DMS153 treated with DMSO at 0.1 percent for 48 hours (cell line): ENCODE measurements around the gene IL17RC.
"Not testable (repeated sequence)": the region's sequence is repeated elsewhere in the genome, so short reads cannot be mapped to it uniquely, and the experiment has no call there.

ENCODE experiments used
- DNase-seq: peaks from one replicate; lab custom pipeline; 2025; ENCODE audit not compliant: unreplicated experiment; lab: John Stamatoyannopoulos, UW

Gene IL17RC, protein sequence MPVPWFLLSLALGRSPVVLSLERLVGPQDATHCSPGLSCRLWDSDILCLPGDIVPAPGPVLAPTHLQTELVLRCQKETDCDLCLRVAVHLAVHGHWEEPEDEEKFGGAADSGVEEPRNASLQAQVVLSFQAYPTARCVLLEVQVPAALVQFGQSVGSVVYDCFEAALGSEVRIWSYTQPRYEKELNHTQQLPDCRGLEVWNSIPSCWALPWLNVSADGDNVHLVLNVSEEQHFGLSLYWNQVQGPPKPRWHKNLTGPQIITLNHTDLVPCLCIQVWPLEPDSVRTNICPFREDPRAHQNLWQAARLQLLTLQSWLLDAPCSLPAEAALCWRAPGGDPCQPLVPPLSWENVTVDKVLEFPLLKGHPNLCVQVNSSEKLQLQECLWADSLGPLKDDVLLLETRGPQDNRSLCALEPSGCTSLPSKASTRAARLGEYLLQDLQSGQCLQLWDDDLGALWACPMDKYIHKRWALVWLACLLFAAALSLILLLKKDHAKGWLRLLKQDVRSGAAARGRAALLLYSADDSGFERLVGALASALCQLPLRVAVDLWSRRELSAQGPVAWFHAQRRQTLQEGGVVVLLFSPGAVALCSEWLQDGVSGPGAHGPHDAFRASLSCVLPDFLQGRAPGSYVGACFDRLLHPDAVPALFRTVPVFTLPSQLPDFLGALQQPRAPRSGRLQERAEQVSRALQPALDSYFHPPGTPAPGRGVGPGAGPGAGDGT

DNA sequence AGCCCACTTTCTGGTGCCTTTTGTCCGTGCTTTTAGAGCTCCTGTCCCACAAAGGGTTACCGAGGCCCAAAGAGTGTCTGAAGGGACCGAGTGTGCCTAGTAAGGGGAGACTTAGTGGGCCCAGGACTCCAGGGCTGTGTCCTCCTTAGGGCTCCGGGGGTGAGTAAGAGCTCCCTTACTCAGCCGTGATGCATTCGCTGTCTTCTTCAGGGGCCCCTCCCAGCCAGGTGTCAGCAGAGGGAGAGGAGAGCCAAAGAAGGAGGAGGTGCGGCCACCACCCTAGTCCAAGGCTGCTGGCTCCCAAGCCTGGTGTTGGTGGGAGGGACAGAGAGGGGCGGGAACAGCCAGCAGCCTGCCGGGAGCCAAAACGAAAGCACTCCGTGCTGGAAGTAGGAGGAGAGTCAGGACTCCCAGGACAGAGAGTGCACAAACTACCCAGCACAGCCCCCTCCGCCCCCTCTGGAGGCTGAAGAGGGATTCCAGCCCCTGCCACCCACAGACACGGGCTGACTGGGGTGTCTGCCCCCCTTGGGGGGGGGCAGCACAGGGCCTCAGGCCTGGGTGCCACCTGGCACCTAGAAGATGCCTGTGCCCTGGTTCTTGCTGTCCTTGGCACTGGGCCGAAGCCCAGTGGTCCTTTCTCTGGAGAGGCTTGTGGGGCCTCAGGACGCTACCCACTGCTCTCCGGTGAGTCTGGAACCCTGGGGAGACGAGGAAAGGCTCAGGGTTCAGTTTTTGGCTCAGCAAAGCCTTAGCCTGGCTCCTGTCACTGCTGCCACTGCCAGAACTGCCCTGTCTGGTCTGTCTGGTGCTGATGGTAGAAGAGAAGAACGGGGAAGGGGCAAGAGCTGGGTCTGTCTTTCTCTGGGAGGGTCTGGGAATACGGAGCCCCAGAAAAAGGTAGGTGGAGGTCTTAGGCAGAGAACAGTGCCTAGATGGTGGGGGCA is at the start of gene IL17RC:
Gene IL17RC, plus strand, starts transcription at position 365 of the 947 bp plus-strand sequence. Its CDS starts 218 bp downstream, at position 583.
- DNase-seq: peak; percentile 25

DNA sequence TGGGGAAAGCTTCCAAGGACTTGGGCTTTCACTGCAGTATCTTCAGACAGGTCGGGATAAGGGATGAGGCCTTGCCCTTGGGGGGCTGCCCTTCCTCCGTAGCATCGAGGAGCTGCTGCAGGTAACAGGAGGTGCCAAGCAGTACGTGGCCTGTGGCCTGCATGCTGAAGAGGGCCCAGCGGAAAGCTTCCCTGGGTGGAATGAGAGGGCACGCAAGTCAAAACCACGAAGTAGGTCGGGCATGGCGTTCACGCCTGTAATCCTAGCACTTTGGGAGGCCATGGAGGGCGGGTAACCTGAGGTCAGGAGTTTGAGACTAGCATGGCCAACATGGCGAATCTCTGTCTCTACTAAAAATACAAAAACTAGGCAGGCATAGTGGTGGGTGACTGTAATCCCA is 49.8 kb upstream of the IL17RC start:
- no peak for DNase-seq

DNA sequence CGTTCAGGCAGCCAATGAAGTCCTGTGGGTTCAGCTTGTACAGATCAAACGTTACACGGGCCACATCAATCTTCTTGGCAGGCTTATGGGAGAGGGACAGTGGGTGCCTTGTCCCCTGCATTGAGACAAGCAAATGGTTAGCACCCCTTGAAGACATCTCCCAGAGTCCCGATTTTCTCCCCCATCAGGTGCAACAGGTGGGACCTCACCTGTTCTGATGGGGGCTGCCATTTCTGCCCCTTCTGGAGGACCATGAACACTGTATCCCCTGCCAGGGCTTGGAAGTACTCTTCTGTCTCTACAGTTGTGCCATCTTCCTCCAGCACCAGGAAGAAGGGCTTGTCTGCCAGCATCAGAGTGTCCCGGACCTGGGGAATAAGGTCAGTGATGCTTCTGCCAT is 46.9 kb upstream of the IL17RC start:
- DNase-seq: no peak

DNA sequence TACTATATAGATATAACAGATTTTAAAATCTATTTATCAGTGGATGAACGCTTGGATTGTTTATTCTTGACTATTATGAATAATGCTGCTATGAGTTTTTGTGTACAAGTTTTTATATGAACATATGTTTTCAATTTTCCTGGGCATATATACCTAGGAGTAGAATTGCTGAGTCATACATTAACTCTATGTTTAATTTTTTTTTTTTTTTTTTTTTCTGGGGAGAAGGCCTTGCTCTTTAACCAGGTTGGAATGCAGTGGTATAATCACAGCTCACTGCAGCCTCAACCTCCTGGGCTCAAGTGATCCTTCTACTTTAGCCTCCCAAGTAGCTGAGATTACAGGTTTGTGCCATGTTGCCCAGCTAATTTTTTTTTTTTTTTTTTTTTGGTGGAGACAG is 45.9 kb upstream of the IL17RC start:
- DNase-seq: no peak

DNA sequence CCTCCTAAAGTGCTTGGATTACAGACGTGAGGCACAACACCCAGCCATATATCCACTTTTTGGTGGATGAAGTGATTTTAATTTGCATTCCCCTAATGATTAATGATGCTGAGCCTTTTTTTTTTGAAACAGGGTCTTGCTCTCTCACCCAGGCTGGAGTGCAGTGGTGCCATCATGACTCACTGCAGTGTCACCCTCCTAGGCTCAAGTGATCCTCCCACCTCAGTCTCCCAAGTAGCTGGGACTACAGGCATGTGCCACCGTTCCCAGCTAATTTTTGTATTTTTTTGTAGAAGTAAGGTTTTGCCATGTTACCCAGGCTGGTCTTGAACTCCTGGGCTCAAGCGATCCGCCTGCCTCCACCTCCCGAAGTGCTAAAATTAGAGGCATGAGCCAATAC is 44.8 kb upstream of the IL17RC start:
- not testable (repeated sequence) for DNase-seq

GRCh38 chr3:9875448-9875847 is 41.5 kb upstream of the IL17RC start:
- peak; percentile 24 for DNase-seq

GRCh38 chr3:9876255-9876654 is 40.6 kb upstream of the IL17RC start:
- DNase-seq: not testable (repeated sequence)

GRCh38 chr3:9876991-9877390 is 39.9 kb upstream of the IL17RC start:
- no peak for DNase-seq

- no peak for DNase-seq
Measured at GRCh38 chr3:9878700-9879099, 38.2 kb upstream of the IL17RC start.

DNA sequence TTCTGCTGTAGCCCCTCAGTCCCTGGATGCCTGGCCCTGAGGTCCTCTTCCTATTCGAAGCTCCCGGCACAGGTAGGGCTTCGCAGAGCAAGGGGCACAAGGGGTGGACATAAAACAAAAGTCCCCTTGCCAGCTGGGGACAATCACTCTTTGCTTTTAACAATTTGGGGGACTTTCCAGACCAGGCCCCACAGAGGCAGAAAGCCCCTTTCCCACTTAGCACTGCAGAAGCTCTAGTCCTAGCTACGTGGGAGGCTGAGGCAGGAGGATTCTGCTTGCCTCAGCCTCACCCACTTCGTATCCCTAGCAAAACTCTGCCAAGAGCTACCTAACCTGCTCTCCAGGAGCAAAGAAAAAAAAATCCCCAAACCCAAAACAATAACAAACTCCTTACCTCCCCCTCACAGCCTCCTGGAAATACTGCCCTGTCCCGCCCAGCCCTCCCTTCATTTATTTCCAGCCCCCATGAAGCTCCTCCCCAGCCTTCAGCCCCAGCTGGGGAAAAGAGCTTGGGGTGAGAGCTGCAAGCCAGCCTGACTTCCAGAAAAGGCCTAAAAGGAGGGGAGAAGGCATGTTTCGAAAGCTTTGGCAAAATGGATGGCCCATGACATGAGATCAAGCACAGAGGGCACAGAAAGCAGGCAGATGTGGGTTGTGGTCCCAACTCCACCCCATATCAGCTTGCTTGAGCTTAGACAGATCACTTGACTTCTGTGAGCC is 36.9 kb upstream of the IL17RC start, which contains the start of gene CIDEC:
Gene CIDEC, minus strand, starts transcription at position 424 of the 720 bp plus-strand sequence. CDS start 1,767 bp downstream, outside the sequence.
- DNase-seq: no peak

DNA sequence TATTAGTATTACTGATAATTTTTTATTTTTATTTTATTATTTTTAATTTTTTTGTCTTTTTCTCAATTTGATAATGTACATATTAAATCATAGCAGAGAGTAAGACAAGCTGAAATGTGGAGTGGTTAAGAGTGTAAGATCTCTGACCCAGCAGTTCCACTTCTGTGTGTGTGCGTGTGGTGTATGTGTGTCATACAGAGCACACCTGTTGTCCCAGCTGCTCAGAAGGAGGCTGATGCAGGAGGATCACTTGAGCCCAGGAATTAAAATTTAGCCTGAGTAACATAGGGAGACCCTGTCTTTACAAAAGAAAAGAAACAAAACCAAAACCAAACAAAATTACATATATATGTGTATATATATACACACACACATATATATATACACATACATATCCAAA is 35.5 kb upstream of the IL17RC start:
- no peak for DNase-seq

DNA sequence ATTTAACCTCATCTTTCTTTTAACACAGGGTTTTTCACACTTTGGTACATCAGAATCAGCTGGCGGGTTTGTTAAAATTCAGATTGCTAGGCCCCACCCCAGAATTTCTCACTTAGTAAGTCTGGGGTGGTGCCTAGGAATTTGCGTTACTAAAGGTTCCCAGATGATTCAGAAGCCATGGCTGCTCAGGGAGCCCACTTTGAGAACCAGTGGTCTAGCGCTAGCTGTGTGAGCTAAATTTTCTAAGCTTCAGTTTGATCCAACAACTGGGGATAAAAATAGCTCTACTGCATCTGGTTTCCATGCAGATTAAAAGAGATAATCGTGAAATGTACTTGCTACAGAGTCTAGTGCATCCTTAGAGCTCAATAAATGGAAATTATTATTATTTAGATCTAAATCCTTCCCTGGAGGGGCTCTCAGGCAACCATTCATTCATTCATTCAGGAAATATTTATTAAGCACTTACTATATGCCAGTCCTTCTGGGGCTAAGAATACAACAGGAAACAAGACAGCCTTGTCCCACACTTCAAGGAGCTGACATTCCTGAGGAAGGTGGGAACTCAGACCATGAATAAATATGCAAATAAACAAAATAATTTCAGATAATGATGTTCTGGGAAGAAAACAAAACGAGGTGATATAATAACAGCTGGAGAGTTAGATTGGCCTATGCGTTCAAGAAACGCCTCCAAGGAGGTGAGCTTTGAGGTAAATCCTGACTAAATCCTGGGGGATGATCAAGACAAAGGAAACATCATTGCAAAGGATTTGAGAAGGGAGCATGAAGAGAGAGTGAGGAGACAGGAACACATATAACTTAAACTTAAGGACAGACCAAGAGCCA is 33.0 kb upstream of the IL17RC start:
- DNase-seq: no peak

GRCh38 chr3:9884555-9885165 is 32.2 kb upstream of the IL17RC start:
- no peak for DNase-seq

GRCh38 chr3:9886328-9886727 is 30.6 kb upstream of the IL17RC start:
- DNase-seq: no peak

GRCh38 chr3:9887480-9887879 is 29.4 kb upstream of the IL17RC start:
- no peak for DNase-seq

DNA sequence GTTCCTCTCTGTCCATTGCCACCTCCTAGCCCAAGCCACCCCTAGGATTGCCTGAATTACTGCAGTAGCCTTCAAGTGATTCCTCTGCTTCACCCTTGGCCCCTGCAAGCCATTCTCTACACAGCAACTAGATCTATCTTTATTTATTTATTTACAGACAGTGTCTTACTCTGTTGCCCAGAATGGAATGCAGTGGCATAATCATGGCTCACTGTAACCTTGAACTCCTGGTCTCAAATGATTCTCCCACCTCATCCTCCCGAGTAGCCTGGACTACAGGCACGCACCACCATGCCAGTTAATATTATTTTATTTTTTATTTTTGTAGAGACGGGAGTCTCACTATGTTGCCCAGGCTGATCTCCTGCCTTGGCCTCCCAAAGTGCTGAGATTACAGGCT is 28.4 kb upstream of the IL17RC start:
- DNase-seq: no peak

DNA sequence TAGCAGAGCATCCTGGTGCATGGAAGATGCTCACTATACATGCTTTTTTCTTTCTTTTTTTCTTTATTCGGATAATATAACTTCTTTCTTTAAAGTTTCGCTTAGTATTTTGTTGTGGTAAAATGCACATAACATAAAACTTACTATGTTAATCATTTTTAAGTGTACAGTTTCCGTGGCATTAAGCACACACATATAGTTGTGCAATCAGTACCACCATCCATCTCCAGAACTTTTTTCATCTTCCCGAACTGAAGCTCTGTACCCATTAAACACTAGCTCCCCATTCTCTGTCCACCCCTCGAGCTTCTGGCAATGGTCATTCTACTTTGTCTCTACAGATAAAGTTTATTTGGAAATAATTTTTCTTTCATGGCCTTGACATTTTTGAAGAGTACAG is 27.5 kb upstream of the IL17RC start:
- no peak for DNase-seq

- DNase-seq: peak; percentile 32
Measured at GRCh38 chr3:9890249-9891071, 26.4 kb upstream of the IL17RC start, which contains the start of gene JAGN1. JAGN1 (plus strand) TSS chr3:9890610; CDS start chr3:9890723, 113 bp downstream.
